A549 (cell line): Measurements from ENCODE around the gene VWF. TPM values are rescaled to one million over a fixed set of nuclear protein-coding genes. Genes with fewer than 3 reads are reported as not detected.

Source experiments
- ATAC-seq, 2 experiments: fragments of 200-7000 bp in 1 of 2; fragments of >200 bp in 1 of 2; cut with Nextera tagmentation in 1 of 2; cut with Tn5 transposase in 1 of 2; 3 replicates each; pipeline versions ENCODE4 v1.8.0 to v1.9.1; 2018 to 2020; ENCODE audit warnings: mild to moderate bottlenecking in 1 of 2, moderate library complexity in 1 of 2
- CTCF ChIA-PET: fragments of 300-600 bp; sonication (Branson Sonifier 250); formaldehyde crosslinking; extraction: SDS; loops from one replicate; lab custom pipeline; 2021; ENCODE audit warnings: antibody characterized with exemption, inconsistent platforms; lab: Yijun Ruan, JAX
- POLR2A ChIA-PET: fragments of 350-600 bp; formaldehyde crosslinking; extraction: SDS; loops from one replicate; lab custom pipeline; 2021; ENCODE audit warnings: antibody characterized with exemption, inconsistent platforms; lab: Yijun Ruan, JAX
- DNase-seq, 2 experiments: peaks; one replicate each; pipeline versions ENCODE4 v3.0.0 to v3.0.0-alpha.2; 2011 to 2016; ENCODE audit warnings: low read depth in 1 of 2, low spot score in 1 of 2
- FAIRE-seq: peaks from 2 replicates; lab custom pipeline; 2011; peaks lifted over from hg19 to GRCh38; lab: Jason Lieb, UNC
- H3K27ac ChIP-seq, 2 experiments: fragments of >200 bp; sonication (Bioruptor Twin); formaldehyde crosslinking; 3 replicates each; pipeline ENCODE4 v1.5.1; 2016 to 2017
- H3K4me1 ChIP-seq: fragments of >200 bp; sonication (Bioruptor Twin); formaldehyde crosslinking; 3 replicates; pipeline ENCODE4 v1.6.1; 2016
- H3K4me2 ChIP-seq: fragments of >200 bp; sonication (Bioruptor Twin); formaldehyde crosslinking; 3 replicates; pipeline ENCODE4 v1.6.1; 2016
- H3K4me3 ChIP-seq: fragments of >200 bp; sonication (Bioruptor Twin); formaldehyde crosslinking; 3 replicates; pipeline ENCODE4 v1.5.1; 2016
- H3K9me3 ChIP-seq: fragments of >200 bp; sonication (Bioruptor Twin); formaldehyde crosslinking; 3 replicates; pipeline ENCODE4 v1.6.1; 2016
- BHLHE40 ChIP-seq: IDR thresholded peaks from 2 replicates; pipeline ENCODE4 v1.6.1; 2012; ENCODE audit warnings: low read depth, low read length, inconsistent platforms
- CBX8 ChIP-seq: fragments of 200-600 bp; sonication (generic); IDR thresholded peaks from 2 replicates; pipeline ENCODE4 v1.6.1; 2016
- CEBPB ChIP-seq, 2 experiments: fragments of >200 bp in 1 of 2; sonication (Bioruptor Twin) in 1 of 2; formaldehyde crosslinking in 1 of 2; IDR thresholded peaks; 2 replicates each; pipeline ENCODE4 v1.6.1; 2012 to 2016
- EHF ChIP-seq: fragments of 250-450 bp; sonication (Bioruptor Pico); IDR thresholded peaks from 2 replicates; pipeline ENCODE4 v1.5.0; 2020; ENCODE audit warnings: mild to moderate bottlenecking
- EP300 ChIP-seq, 2 experiments: fragments of >200 bp; sonication (Bioruptor Twin); formaldehyde crosslinking; IDR thresholded peaks; 2 replicates in 1 of 2; 3 replicates in 1 of 2; pipeline ENCODE4 v1.6.1; 2016 to 2017
- GATA3 ChIP-seq: IDR thresholded peaks from 2 replicates; pipeline ENCODE4 v1.6.1; 2012; ENCODE audit warnings: borderline replicate concordance
- HDAC2 ChIP-seq: fragments of 200-600 bp; sonication (generic); IDR thresholded peaks from 2 replicates; pipeline ENCODE4 v1.6.1; 2016
- HEYL ChIP-seq: fragments of 250-450 bp; sonication (Bioruptor Pico); IDR thresholded peaks from 2 replicates; pipeline ENCODE4 v1.8.0; 2021; ENCODE audit warnings: mild to moderate bottlenecking, moderate library complexity
- HOXA7 ChIP-seq: fragments of 250-450 bp; sonication (Bioruptor Pico); IDR thresholded peaks from 2 replicates; pipeline ENCODE4 v1.5.0; 2020; ENCODE audit warnings: mild to moderate bottlenecking, moderate library complexity
- HOXB13 ChIP-seq: fragments of 250-450 bp; sonication (Bioruptor Pico); IDR thresholded peaks from 2 replicates; pipeline ENCODE4 v1.5.0; 2020; ENCODE audit warnings: low read depth, mild to moderate bottlenecking, moderate library complexity
- KDM1A ChIP-seq: fragments of 200-600 bp; sonication (generic); IDR thresholded peaks from 2 replicates; pipeline ENCODE4 v1.6.1; 2016; ENCODE audit warnings: low read depth, mild to moderate bottlenecking
- MAFK ChIP-seq: fragments of 450-650 bp; IDR thresholded peaks from 2 replicates; pipeline ENCODE4 v1.6.1; 2014; ENCODE audit not compliant: partially characterized antibody
- MAZ ChIP-seq: fragments of 150-350 bp; IDR thresholded peaks from 2 replicates; pipeline ENCODE4 v1.6.1; 2014; ENCODE audit warnings: antibody characterized with exemption, low read depth, low read length, borderline replicate concordance
- MYC ChIP-seq: IDR thresholded peaks from 2 replicates; pipeline ENCODE4 v1.6.1; 2012; ENCODE audit warnings: mild to moderate bottlenecking, inconsistent platforms, low read length, improper control_type of control experiment, borderline replicate concordance
- NFE2L2 ChIP-seq: fragments of 150-350 bp; conservative IDR thresholded peaks from 2 replicates; pipeline ENCODE4 v1.6.1; 2014; ENCODE audit warnings: low read length
- NPAS2 ChIP-seq: fragments of 250-450 bp; sonication (Bioruptor Pico); IDR thresholded peaks from 2 replicates; pipeline ENCODE4 v1.8.0; 2022; ENCODE audit warnings: mild to moderate bottlenecking, moderate library complexity, borderline replicate concordance
- NR3C1 ChIP-seq: fragments of >200 bp; sonication (Bioruptor Twin); formaldehyde crosslinking; IDR thresholded peaks from 3 replicates; pipeline ENCODE4 v1.6.1; 2017
- PHF8 ChIP-seq: fragments of 200-600 bp; sonication (generic); IDR thresholded peaks from 2 replicates; pipeline ENCODE4 v1.6.1; 2016; ENCODE audit warnings: low read depth, mild to moderate bottlenecking, antibody characterized with exemption, moderate library complexity, borderline replicate concordance
- RCOR1 ChIP-seq: fragments of 150-350 bp; IDR thresholded peaks from 2 replicates; pipeline ENCODE4 v1.6.1; 2014; ENCODE audit warnings: antibody characterized with exemption, low read length, low read depth
- SMC3 ChIP-seq: fragments of >200 bp; sonication (Bioruptor Twin); formaldehyde crosslinking; IDR thresholded peaks from 3 replicates; pipeline ENCODE4 v1.6.1; 2018; ENCODE audit warnings: inconsistent platforms
- SREBF2 ChIP-seq: fragments of 450-650 bp; IDR thresholded peaks from 2 replicates; pipeline ENCODE4 v1.6.1; 2014; ENCODE audit warnings: mild to moderate bottlenecking, moderate library complexity
- ZC3H11A ChIP-seq: fragments of 450-650 bp; IDR thresholded peaks from 2 replicates; pipeline ENCODE4 v1.6.1; 2014; ENCODE audit warnings: antibody characterized with exemption, mild to moderate bottlenecking
- ZFP36 ChIP-seq: fragments of 450-650 bp; IDR thresholded peaks from 2 replicates; pipeline ENCODE4 v1.6.1; 2014; ENCODE audit warnings: borderline replicate concordance; ENCODE audit not compliant: partially characterized antibody
- WGBS: methylation state at CpG from one replicate; pipeline ENCODE4 v1.1.6; 2017; ENCODE audit errors: missing lambda C conversion rate; 5-methylcytosine and 5-hydroxymethylcytosine counted together
- polyA plus RNA-seq, 4 experiments: library from polyadenylated mRNA; depleted of rRNA in 3 of 4; stranded (reverse); fragments of >200 nt; fragmentation: RNase III in 1 of 4; extraction: RNeasy Plus Mini Kit Qiagen cat#74134 plus additional on column Dnase treatment in 1 of 4; gene quantifications; 2 replicates in 3 of 4; 3 replicates in 1 of 4; pipeline ENCODE4 v1.2.3, GENCODE V29; 2011 to 2017
- TF ChIP-seq, protein P1 (sequence below): IDR thresholded peaks from 2 replicates; pipeline ENCODE4 v1.6.1; 2012
- TF ChIP-seq, protein P2 (sequence below): fragments of 250-450 bp; sonication (Bioruptor Pico); IDR thresholded peaks from 2 replicates; pipeline ENCODE4 v1.5.0; 2021; ENCODE audit warnings: mild to moderate bottlenecking, moderate library complexity, borderline replicate concordance
- TF ChIP-seq, protein P3 (sequence below): fragments of 150-350 bp; IDR thresholded peaks from 2 replicates; pipeline ENCODE4 v1.6.1; 2014; ENCODE audit warnings: low read depth, mild to moderate bottlenecking, low read length
- TF ChIP-seq, protein P4 (sequence below): IDR thresholded peaks from 2 replicates; pipeline ENCODE4 v1.6.1; 2012
- TF ChIP-seq, protein P5 (sequence below): fragments of 450-650 bp; IDR thresholded peaks from 2 replicates; pipeline ENCODE4 v1.6.1; 2014; ENCODE audit warnings: antibody characterized with exemption

Gene VWF
- polyA plus RNA-seq, 2 of the 4 experiments (the other 2 are of a cell fraction), result 0.01 TPM; not detected in 1

DNA sequence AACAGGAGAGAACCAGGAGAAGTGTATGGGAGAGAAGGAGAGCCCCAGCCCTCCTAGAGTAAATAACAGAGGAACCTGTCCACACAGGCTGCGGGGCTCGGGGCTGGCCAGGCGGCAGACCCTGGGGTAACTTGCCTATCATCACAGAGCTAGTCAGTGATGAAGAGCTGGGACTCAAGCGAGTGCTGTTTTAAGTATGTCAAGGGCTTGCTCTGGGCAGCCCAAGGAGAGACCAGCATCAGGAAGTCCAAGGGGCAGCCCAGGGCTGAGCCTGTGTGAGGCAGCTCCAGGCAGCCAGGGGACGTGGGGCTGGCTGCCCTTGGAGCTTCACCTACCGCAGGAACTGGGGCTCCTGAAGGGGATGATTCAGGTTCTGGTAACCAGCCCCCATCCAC lies 10.0 kb downstream of the VWF start:
- 81% methylated on average over 6 of the region's 6 CpGs for WGBS
- peak; percentile 40 to 47; a peak in 4 of 6 replicates for ATAC-seq
- Histone ChIP-seq H3K27ac (no peak overlapping the region), H3K4me1 (peaks cover 4% of the 10 kb centered on the region; the same call in 1 of the 3 replicates), H3K9me3 (no peaks in the 10 kb centered on the region), H3K4me3 (no peak overlapping the region), H3K4me2 (no peak overlapping the region)
- no peak for FAIRE-seq
- CTCF ChIA-PET, result interaction anchor here (0.6 to 1.0 kb wide), 3 partner anchors 13 to 47 kb away, joined by 3 read pairs; no protein-coding TSS in a partner anchor
- DNase-seq, result no peak
- POLR2A ChIA-PET, result no interaction called here
- TF ChIP-seq MAZ, result no peak
- no peak for TF ChIP-seq ZFP36
- no peak for TF ChIP-seq KDM1A
- TF ChIP-seq CBX8, result no peak
- no peak for TF ChIP-seq NFE2L2
- TF ChIP-seq BHLHE40, result no peak
- TF ChIP-seq, protein P1, sequence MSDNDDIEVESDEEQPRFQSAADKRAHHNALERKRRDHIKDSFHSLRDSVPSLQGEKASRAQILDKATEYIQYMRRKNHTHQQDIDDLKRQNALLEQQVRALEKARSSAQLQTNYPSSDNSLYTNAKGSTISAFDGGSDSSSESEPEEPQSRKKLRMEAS, result no peak
- TF ChIP-seq ZC3H11A, result no peak
- TF ChIP-seq PHF8, result no peak
- TF ChIP-seq RCOR1, result no peak
- no peak for TF ChIP-seq NPAS2 (CRISPR knock-in tag)
- TF ChIP-seq MYC, result no peak
- TF ChIP-seq, protein P2, sequence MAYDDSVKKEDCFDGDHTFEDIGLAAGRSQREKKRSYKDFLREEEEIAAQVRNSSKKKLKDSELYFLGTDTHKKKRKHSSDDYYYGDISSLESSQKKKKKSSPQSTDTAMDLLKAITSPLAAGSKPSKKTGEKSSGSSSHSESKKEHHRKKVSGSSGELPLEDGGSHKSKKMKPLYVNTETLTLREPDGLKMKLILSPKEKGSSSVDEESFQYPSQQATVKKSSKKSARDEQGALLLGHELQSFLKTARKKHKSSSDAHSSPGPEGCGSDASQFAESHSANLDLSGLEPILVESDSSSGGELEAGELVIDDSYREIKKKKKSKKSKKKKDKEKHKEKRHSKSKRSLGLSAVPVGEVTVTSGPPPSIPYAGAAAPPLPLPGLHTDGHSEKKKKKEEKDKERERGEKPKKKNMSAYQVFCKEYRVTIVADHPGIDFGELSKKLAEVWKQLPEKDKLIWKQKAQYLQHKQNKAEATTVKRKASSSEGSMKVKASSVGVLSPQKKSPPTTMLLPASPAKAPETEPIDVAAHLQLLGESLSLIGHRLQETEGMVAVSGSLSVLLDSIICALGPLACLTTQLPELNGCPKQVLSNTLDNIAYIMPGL (CRISPR knock-in tag), result no peak
- TF ChIP-seq, protein P3, sequence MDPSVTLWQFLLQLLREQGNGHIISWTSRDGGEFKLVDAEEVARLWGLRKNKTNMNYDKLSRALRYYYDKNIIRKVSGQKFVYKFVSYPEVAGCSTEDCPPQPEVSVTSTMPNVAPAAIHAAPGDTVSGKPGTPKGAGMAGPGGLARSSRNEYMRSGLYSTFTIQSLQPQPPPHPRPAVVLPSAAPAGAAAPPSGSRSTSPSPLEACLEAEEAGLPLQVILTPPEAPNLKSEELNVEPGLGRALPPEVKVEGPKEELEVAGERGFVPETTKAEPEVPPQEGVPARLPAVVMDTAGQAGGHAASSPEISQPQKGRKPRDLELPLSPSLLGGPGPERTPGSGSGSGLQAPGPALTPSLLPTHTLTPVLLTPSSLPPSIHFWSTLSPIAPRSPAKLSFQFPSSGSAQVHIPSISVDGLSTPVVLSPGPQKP, result no peak
- TF ChIP-seq, protein P4, sequence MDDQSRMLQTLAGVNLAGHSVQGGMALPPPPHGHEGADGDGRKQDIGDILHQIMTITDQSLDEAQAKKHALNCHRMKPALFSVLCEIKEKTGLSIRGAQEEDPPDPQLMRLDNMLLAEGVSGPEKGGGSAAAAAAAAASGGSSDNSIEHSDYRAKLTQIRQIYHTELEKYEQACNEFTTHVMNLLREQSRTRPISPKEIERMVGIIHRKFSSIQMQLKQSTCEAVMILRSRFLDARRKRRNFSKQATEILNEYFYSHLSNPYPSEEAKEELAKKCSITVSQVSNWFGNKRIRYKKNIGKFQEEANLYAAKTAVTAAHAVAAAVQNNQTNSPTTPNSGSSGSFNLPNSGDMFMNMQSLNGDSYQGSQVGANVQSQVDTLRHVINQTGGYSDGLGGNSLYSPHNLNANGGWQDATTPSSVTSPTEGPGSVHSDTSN, result no peak
- TF ChIP-seq MAFK, result no peak
- TF ChIP-seq NR3C1, result no peak
- no peak for TF ChIP-seq SREBF2
- no peak for TF ChIP-seq EP300 (IDR thresholded peaks at IDR 0.05)
- no peak for TF ChIP-seq HOXB13 (CRISPR knock-in tag)

DNA sequence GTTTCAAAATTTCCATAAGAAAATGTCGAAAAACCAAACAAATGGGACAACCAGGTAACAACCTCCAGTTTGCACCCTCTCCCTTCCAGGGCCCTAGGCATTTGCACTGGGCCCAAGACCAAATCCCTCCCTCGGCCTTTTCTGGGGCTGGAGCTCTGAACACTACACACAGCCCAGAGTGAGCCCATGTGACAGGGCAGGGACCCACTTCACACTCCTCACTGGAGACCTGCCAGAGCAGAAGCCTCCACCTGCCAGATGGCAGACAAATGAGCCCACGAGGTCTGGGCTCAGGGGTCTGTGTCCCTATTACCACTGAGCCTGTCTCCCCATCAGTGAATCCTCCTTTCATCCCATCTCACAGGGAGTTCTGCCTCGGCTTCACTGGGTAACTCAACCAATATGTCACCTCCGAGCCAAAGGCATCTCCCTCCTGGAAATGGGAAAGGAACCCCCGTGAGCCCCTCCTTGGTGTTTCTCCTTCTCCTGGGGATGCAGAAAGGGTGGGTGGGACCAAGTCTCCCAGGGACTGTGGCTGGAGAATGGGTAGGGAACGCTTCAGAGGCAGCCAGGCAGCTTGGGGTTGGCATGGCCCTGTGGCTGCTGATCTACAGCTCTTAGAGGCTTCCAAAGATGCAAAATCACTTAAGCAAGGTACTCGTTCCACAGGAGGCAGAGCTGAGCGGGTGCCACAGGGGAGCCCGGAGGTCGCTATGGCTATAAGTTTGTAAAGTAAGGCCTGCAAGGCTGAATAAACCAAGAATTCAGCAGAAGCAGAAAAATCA lies 10.6 kb downstream of the VWF start:
- H3K4me3 ChIP-seq, result no peak overlapping the region
- no peak for ATAC-seq
- WGBS, result 55% methylated on average over 10 of the region's 11 CpGs
- POLR2A ChIA-PET, result no interaction called here
- no peak overlapping the region for H3K4me2 ChIP-seq
- CTCF ChIA-PET, result interaction anchor here (0.5 to 0.9 kb wide), 2 partner anchors 17 to 47 kb away, joined by 3 read pairs; no protein-coding TSS in a partner anchor
- no peak overlapping the region for H3K27ac ChIP-seq
- no peak for DNase-seq
- no peak for FAIRE-seq
- TF ChIP-seq PHF8 (no peak), CEBPB (IDR thresholded peaks at IDR 0.05) (no peak), HOXB13 (CRISPR knock-in tag) (no peak), HOXA7 (CRISPR knock-in tag) (no peak), GATA3 (no peak), HEYL (no peak), HDAC2 (no peak), SMC3 (no peak), EHF (no peak)
- TF ChIP-seq, protein P5, sequence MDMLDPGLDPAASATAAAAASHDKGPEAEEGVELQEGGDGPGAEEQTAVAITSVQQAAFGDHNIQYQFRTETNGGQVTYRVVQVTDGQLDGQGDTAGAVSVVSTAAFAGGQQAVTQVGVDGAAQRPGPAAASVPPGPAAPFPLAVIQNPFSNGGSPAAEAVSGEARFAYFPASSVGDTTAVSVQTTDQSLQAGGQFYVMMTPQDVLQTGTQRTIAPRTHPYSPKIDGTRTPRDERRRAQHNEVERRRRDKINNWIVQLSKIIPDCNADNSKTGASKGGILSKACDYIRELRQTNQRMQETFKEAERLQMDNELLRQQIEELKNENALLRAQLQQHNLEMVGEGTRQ, result no peak
- TF ChIP-seq, protein P3, result no peak
- H3K4me1 ChIP-seq, result peaks cover 4% of the 10 kb centered on the region; the same call in 1 of the 3 replicates
- no peaks in the 10 kb centered on the region for H3K9me3 ChIP-seq
